ENCODE measurements around the gene HINFP.

HINFP gene

DNA sequence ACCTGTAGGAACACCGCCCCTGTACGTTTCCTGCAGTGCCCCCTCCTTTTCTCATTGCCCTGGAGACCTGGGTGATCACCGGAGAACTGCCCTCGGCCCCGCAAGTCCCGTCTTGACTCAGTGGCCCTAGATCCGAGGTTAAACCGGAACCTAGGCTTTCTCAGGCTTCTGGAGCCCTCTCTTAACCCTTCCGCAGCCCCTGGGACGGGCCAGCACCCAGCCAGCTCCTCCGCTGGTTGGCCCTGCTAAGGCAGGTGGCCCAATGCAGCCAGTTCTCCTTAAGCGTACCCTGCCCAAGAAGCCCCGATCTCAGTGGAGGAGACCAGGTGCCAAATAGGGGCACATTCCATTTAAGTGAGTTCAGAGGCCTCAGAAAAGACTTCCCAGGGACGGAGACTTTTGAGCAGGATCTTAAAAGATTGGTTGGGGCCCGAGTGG lies 47.9 kb downstream of the HINFP start:
- TF ChIP-seq, protein P1, sequence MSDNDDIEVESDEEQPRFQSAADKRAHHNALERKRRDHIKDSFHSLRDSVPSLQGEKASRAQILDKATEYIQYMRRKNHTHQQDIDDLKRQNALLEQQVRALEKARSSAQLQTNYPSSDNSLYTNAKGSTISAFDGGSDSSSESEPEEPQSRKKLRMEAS (IDR thresholded peaks at IDR 0.05; ENCODE audit: low read depth, low read length) = no peak
- TF ChIP-seq POLR2A (IDR thresholded peaks at IDR 0.05; ENCODE audit: extremely low read depth, insufficient read length) = no peak
- no peak for TF ChIP-seq MYC (IDR thresholded peaks at IDR 0.05; ENCODE audit: low read depth, low read length)
- TF ChIP-seq, protein P2, sequence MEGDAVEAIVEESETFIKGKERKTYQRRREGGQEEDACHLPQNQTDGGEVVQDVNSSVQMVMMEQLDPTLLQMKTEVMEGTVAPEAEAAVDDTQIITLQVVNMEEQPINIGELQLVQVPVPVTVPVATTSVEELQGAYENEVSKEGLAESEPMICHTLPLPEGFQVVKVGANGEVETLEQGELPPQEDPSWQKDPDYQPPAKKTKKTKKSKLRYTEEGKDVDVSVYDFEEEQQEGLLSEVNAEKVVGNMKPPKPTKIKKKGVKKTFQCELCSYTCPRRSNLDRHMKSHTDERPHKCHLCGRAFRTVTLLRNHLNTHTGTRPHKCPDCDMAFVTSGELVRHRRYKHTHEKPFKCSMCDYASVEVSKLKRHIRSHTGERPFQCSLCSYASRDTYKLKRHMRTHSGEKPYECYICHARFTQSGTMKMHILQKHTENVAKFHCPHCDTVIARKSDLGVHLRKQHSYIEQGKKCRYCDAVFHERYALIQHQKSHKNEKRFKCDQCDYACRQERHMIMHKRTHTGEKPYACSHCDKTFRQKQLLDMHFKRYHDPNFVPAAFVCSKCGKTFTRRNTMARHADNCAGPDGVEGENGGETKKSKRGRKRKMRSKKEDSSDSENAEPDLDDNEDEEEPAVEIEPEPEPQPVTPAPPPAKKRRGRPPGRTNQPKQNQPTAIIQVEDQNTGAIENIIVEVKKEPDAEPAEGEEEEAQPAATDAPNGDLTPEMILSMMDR (IDR thresholded peaks at IDR 0.05; ENCODE audit: low read depth, low read length) = no peak
- peak; percentile 74 for DNase-seq (ENCODE audit: low read depth)
- H3K4me3 ChIP-seq (ENCODE audit: low read depth, low read length) = peak overlapping the region; percentile 76

DNA sequence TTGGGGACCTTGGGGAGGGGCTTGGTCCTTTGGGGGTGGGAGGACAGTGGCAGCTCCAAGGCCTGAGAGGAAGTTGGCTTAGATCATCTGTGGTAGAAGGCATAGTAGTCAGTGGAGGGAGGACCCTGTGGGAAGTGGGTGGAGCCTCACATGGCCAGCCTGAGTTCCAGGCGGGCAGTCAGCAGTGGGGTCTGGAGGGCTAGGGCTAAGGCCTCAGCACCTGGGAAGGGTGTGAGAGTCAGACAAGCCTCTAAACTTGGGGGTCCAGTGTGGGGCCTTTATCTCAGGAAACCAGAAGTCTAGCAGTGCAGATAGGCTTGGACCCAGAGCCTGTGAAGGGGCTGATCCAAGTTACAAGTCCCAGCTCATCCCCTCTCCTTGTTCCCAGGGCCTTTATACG lies 51.1 kb downstream of the HINFP start:
- DNase-seq (ENCODE audit: low read depth) = peak; percentile 77
- TF ChIP-seq, protein P2 (IDR thresholded peaks at IDR 0.05; ENCODE audit: low read depth, low read length) = no peak
- TF ChIP-seq, protein P1 (IDR thresholded peaks at IDR 0.05; ENCODE audit: low read depth, low read length) = no peak
- no peak for TF ChIP-seq MYC (IDR thresholded peaks at IDR 0.05; ENCODE audit: low read depth, low read length)
- TF ChIP-seq POLR2A (IDR thresholded peaks at IDR 0.05; ENCODE audit: extremely low read depth, insufficient read length) = no peak
- H3K4me3 ChIP-seq (ENCODE audit: low read depth, low read length) = no peak overlapping the region

DNA sequence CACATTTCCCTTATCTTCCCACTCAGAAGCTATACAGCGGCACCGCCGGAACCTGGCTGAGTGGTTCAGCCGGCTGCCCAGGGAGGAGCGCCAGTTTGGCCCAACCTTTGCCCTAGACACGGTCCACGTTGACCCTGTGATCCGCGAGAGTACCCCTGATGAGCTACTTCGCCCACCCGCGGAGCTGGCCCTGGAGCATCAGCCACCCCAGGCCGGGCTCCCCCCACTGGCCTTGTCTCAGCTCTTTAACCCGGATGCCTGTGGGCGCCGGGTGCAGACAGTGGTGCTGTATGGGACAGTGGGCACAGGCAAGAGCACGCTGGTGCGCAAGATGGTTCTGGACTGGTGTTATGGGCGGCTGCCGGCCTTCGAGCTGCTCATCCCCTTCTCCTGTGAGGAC lies 52.1 kb downstream of the HINFP start:
- H3K4me3 ChIP-seq (ENCODE audit: low read depth, low read length) = no peak overlapping the region
- no peak for TF ChIP-seq POLR2A (IDR thresholded peaks at IDR 0.05; ENCODE audit: extremely low read depth, insufficient read length)
- TF ChIP-seq, protein P1 (IDR thresholded peaks at IDR 0.05; ENCODE audit: low read depth, low read length) = no peak
- DNase-seq (ENCODE audit: low read depth) = no peak

DNA sequence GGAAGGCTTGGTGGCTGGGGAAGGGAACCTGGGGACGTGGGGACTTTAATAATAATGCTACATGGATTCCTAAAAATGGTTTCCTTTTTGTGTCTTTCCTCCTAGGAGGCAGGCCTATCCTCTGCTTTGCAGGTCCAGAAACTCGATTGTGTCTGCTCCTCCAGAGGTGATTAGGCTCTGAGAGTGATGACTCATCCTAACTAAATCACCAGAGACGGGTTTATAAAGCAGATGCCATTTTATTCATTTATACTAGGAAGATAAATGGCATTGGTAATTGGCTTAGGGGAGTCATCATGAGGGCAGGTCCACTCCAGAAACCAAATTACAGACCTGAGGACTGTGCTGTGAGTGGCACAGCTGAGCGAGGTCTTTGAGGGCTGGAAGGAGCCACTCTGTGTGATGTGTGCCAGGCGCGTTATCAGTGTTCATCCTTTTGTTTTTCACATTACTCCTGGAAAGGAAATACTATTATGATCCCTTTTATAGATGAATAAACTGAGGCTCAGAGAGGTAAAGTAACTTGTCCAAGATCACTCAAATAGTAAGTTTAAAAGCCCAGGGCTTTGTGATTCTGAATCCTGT lies 54.2 kb downstream of the HINFP start:
- TF ChIP-seq, protein P2 (IDR thresholded peaks at IDR 0.05; ENCODE audit: low read depth, low read length) = no peak
- TF ChIP-seq, protein P1 (IDR thresholded peaks at IDR 0.05; ENCODE audit: low read depth, low read length) = no peak
- TF ChIP-seq POLR2A (IDR thresholded peaks at IDR 0.05; ENCODE audit: extremely low read depth, insufficient read length) (no peak), MYC (IDR thresholded peaks at IDR 0.05; ENCODE audit: low read depth, low read length) (no peak)
- H3K4me3 ChIP-seq (ENCODE audit: low read depth, low read length) = no peak overlapping the region
- no peak for DNase-seq (ENCODE audit: low read depth)

DNA sequence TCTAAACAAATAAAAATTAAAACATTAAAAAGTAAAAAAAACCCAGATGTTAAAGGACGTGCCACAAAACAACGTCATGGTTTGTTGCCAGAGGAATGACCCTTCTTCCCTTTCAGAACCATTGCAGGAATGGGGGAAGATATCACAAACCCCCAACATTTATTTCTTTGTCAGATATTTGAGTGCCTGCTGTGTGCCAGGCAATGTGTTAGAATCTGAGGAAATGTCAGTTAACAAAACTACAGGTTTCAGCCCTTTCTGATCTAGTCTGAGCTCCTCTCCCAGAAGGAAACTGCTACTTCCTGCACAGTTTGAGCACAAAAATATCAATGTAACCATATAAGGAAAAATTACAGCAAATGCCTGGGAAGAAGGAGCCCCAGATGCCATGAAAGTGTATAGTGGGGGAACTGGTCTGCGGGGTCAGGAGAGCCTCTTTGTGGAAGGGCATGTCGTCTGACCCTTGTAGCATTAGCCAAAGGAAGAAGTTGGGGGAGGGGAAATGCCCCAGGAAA lies 56.8 kb downstream of the HINFP start:
- no peak overlapping the region for H3K4me3 ChIP-seq (ENCODE audit: low read depth, low read length)
- no peak for DNase-seq (ENCODE audit: low read depth)
- TF ChIP-seq, protein P1 (IDR thresholded peaks at IDR 0.05; ENCODE audit: low read depth, low read length) = no peak
- TF ChIP-seq MYC (IDR thresholded peaks at IDR 0.05; ENCODE audit: low read depth, low read length) (no peak), POLR2A (IDR thresholded peaks at IDR 0.05; ENCODE audit: extremely low read depth, insufficient read length) (no peak)
- TF ChIP-seq, protein P2 (IDR thresholded peaks at IDR 0.05; ENCODE audit: low read depth, low read length) = no peak

DNA sequence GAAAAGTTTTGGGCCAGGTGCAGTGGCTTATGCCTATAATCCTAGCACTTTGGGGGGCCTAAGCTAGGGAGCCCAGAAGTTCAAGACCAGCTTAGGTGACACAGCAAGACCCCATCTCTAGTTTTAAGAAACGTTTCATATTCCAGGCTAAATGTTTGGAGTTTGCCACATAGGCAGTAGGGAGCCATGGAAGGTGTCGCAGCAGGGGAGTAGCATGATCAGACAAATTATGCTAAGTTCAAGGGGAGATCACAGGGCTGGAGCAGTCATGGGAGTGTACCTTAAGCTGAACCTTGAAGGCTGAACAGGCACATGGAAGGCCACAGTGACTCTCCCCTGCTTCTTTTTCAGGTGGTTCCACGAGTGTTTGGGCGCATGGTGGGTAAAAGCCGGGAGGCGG lies 58.0 kb downstream of the HINFP start:
- no peak for DNase-seq (ENCODE audit: low read depth)
- H3K4me3 ChIP-seq (ENCODE audit: low read depth, low read length) = no peak overlapping the region
- TF ChIP-seq POLR2A (IDR thresholded peaks at IDR 0.05; ENCODE audit: extremely low read depth, insufficient read length) (no peak), MYC (IDR thresholded peaks at IDR 0.05; ENCODE audit: low read depth, low read length) (no peak)
- TF ChIP-seq, protein P2 (IDR thresholded peaks at IDR 0.05; ENCODE audit: low read depth, low read length) = no peak
- TF ChIP-seq, protein P1 (IDR thresholded peaks at IDR 0.05; ENCODE audit: low read depth, low read length) = no peak
